WI38 (cell line): Measurements from ENCODE around the gene UGT2B10.
"Not testable (repeated sequence)": the region's sequence is repeated elsewhere in the genome, so short reads cannot be mapped to it uniquely, and the experiment has no call there.

ENCODE experiments used
- H3K4me3 ChIP-seq: 2 replicates; pipeline ENCODE4 v1.5.1; 2011; ENCODE audit warnings: low read depth, mild to moderate bottlenecking, control low read depth, low read length
- CTCF ChIP-seq: IDR thresholded peaks from 2 replicates; pipeline ENCODE4 v1.5.1; 2012; ENCODE audit warnings: low read depth, mild to moderate bottlenecking, control low read depth, low read length

Gene UGT2B10

GRCh38 chr4:68815617-68816409 lies at the start of gene UGT2B10:
Gene UGT2B10 (plus strand): TSS chr4:68815994. CDS start chr4:68816020, 26 bp downstream.
- not testable (repeated sequence) for H3K4me3 ChIP-seq

DNA sequence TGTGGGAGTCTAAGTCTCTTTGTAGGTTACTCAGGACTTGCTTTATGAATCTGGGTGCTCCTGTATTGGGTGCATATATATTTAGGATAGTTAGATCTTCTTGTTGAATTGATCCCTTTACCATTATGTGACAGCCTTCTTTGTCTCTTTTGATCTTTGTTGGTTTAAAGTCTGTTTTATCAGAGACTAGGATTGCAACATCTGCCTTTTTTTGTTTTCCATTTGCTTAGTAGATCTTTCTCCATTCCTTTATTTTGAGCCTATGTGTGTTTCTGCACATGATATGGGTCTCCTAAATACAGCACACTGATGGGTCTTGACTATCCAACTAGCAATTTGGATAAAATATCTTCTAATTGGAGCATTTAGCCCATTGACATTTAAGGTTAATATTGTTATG lies 44.0 kb upstream of the UGT2B10 start:
- not testable (repeated sequence) for H3K4me3 ChIP-seq

GRCh38 chr4:68773699-68774098 lies 42.1 kb upstream of the UGT2B10 start:
- H3K4me3 ChIP-seq = no peak overlapping the region
- TF ChIP-seq CTCF = no peak

DNA sequence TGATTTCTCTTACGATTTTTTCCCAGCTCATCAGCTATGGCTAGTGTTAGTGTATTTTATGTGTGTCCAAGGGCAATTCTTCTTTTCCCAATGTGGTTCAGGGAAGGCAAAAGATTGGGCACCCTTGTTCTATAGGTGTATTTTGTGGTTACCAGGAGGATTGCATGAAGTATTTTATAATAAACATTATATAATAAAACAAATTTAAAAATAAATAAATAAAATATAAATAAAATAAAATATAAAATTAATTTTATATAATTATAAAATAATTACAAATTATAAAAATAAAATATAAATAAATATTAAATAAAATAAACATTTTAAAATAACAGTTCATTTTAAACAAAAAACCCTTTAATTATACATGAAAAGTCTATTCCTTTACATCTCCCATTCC lies 35.6 kb upstream of the UGT2B10 start:
- no peak overlapping the region for H3K4me3 ChIP-seq
- TF ChIP-seq CTCF = no peak

DNA sequence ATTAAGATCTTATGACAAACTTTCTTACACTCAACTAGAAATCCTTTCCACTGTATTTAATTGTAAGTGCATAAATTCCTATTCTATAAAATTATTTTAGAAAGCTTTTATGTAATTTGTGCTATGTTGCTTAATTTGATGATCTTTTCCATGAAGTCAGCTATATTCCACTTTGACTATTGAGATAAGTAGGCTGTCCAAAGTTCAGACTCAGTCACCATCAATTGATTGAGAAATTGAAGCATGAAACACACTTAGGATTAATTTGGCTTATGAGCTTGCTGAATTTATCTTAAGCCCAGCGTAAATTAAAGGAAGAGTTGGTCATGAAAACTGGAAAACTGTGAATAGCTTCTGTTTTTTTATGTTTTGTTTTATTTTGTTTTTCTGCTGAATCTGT lies 18.7 kb upstream of the UGT2B10 start:
- H3K4me3 ChIP-seq = no peak overlapping the region
- no peak for TF ChIP-seq CTCF

DNA sequence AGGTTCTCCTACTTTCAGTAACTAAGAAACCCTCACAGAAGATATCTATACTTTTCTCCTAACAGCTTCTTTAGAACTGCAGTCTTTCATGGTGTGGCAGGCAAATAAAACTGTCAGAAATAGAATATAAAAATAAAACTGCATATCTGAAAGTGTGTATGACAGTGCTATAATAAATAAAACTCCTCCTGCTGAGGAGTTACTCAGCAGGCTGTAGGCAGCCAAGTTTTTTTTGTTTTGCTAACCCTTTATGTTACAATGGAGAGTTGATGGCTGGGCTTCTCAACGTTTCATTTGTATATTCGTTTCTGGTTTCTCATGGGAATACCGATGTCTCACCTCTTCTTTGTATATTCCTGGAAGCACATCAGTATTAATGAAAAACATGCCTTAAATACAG lies 18.2 kb upstream of the UGT2B10 start:
- no peak for TF ChIP-seq CTCF
- H3K4me3 ChIP-seq = no peak overlapping the region

- H3K4me3 ChIP-seq = no peak overlapping the region
- no peak for TF ChIP-seq CTCF
Measured at GRCh38 chr4:68803013-68803412, 12.8 kb upstream of the UGT2B10 start.

DNA sequence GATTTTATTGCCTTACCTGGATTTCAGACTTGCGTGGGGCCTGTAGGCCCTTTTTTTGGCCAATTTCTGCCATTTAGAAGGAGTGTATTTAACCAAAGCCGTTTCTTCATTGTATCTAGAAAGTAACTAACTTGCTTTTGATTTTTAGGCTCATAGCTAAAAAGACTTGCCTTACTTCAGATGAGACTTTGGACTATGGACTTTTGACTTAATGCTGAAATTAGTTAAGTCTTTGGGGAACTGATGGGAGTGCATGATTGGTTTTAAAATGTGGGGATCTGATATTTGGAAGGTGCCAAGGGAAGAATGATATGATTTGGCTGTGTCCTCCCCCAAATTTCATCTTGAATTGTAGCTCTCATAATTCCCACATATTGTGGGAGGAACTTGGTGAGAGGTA lies 7.7 kb upstream of the UGT2B10 start:
- no peak for TF ChIP-seq CTCF
- no peak overlapping the region for H3K4me3 ChIP-seq
